PC-9 (cell line): ENCODE measurements around the gene RFX4. TPM values are rescaled to one million over a fixed set of nuclear protein-coding genes. Genes with fewer than 3 reads are reported as not detected.

Experiments
- BruUV-seq: library from RNA; stranded (reverse); fragments of 400-500 nt; replicated peaks from 2 replicates; lab custom pipeline; 2021; lab: Mats Ljungman, UMichigan
- CTCF ChIA-PET: fragments of 300-600 bp; sonication (Branson Sonifier 250); formaldehyde crosslinking; loops from one replicate; lab custom pipeline; 2022; ENCODE audit warnings: antibody characterized with exemption; lab: Charles Lee
- POLR2A ChIA-PET: fragments of 300-600 bp; sonication (Branson Sonifier 250); formaldehyde crosslinking; loops from one replicate; lab custom pipeline; 2022; ENCODE audit warnings: antibody characterized with exemption; ENCODE audit not compliant: unreplicated experiment; lab: Charles Lee
- DNase-seq, 2 experiments: peaks; one replicate each; pipeline versions ENCODE4 v3.0.0 to v3.0.0-alpha.2; 2015 to 2022; ENCODE audit warnings: mixed read lengths in 1 of 2
- H2AFZ ChIP-seq: fragments of 200-600 bp; sonication (generic); 2 replicates; pipeline ENCODE4 v1.8.1; 2017; ENCODE audit warnings: antibody characterized with exemption
- H3F3A ChIP-seq: fragments of 200-600 bp; sonication (generic); 2 replicates; pipeline ENCODE4 v1.8.1; 2017; ENCODE audit warnings: antibody characterized with exemption, mild to moderate bottlenecking, low read depth; ENCODE audit not compliant: insufficient read depth
- H3K27ac ChIP-seq: fragments of 200-600 bp; sonication (generic); 2 replicates; pipeline ENCODE4 v1.6.1; 2016; ENCODE audit warnings: mixed run types
- H3K27me3 ChIP-seq: fragments of 200-600 bp; sonication (generic); 2 replicates; pipeline ENCODE4 v1.6.1; 2016; ENCODE audit warnings: low read depth, mixed run types; ENCODE audit not compliant: insufficient read depth
- H3K36me3 ChIP-seq: fragments of 200-600 bp; sonication (generic); 2 replicates; pipeline ENCODE4 v1.6.1; 2016; ENCODE audit warnings: low read depth, mixed run types
- H3K4me1 ChIP-seq: fragments of 200-600 bp; sonication (generic); replicated peaks from 2 replicates; pipeline ENCODE4 v1.6.1; 2016; ENCODE audit warnings: mixed run types; ENCODE audit not compliant: insufficient read depth
- H3K4me2 ChIP-seq: fragments of 200-600 bp; sonication (generic); 2 replicates; pipeline ENCODE4 v1.6.1; 2017; ENCODE audit warnings: mixed run types
- H3K4me3 ChIP-seq: fragments of 200-600 bp; sonication (generic); 2 replicates; pipeline ENCODE4 v1.6.1; 2016; ENCODE audit warnings: mixed run types
- H3K79me2 ChIP-seq: fragments of 200-600 bp; sonication (generic); 2 replicates; pipeline ENCODE4 v1.6.1; 2017; ENCODE audit warnings: low read depth, mixed run types
- H3K9me2 ChIP-seq: fragments of 200-600 bp; sonication (generic); 2 replicates; pipeline ENCODE4 v1.8.1; 2017; ENCODE audit warnings: mild to moderate bottlenecking; ENCODE audit not compliant: insufficient read depth
- H3K9me3 ChIP-seq: fragments of 200-600 bp; sonication (generic); 2 replicates; pipeline ENCODE4 v1.8.1; 2016; ENCODE audit warnings: low read depth; ENCODE audit not compliant: insufficient read depth
- H4K20me1 ChIP-seq: fragments of 200-600 bp; sonication (generic); 2 replicates; pipeline ENCODE4 v1.8.1; 2017; ENCODE audit not compliant: insufficient read depth
- CTCF ChIP-seq: fragments of 200-600 bp; sonication (generic); conservative IDR thresholded peaks from 2 replicates; pipeline ENCODE4 v1.6.1; 2017; ENCODE audit warnings: mixed run types, antibody characterized with exemption, mild to moderate bottlenecking, moderate library complexity
- EZH2 ChIP-seq: fragments of 200-600 bp; sonication (generic); IDR thresholded peaks from 2 replicates; pipeline ENCODE4 v1.8.0; 2017; ENCODE audit warnings: antibody characterized with exemption, low read depth
- intact Hi-C: fragments of 100-400 bp; cut with micrococcal nuclease; formaldehyde crosslinking; loops from one replicate; pipeline ENCODE4 v1.10.0; 2022; ENCODE audit not compliant: unreplicated experiment
- total RNA-seq: library from RNA; stranded (reverse); gene quantifications from 2 replicates; pipeline ENCODE4 v1.2.3, GENCODE V29; 2021

RFX4 gene
- total RNA-seq, 1 experiment from 2014 or later = not detected

- TF ChIP-seq CTCF (no peak), EZH2 (no peak)
- Histone ChIP-seq H3K27me3 (0 out of 2 replicates have a peak, but pooled peaks cover 4% of the 10 kb centered on the region), H3K4me3 (no peak overlapping the region), H3K9me3 (no peaks in the 10 kb centered on the region), H2AFZ (no peak overlapping the region), H3F3A (no peaks in the 10 kb centered on the region), H3K27ac (no peak overlapping the region), H3K4me2 (no peak overlapping the region), H3K4me1 (no peaks in the 10 kb centered on the region), H3K36me3 (no peaks in the 10 kb centered on the region), H4K20me1 (no peaks in the 10 kb centered on the region), H3K9me2 (no peaks in the 10 kb centered on the region), H3K79me2 (no peaks in the 10 kb centered on the region)
- BruUV-seq = no TSS peak
- ChIA-PET CTCF (no interaction called here), POLR2A (no interaction called here)
- intact Hi-C loops = no loop called here
- no peak for DNase-seq
Observed at GRCh38 chr12:106648736-106649135, 65.9 kb downstream of the RFX4 start.

- Histone ChIP-seq H3K27me3 (peaks cover 18% of the 10 kb centered on the region; the same call in 1 of the 2 replicates), H3K9me3 (no peaks in the 10 kb centered on the region), H3K4me1 (no peaks in the 10 kb centered on the region), H4K20me1 (no peaks in the 10 kb centered on the region), H3K4me2 (no peak overlapping the region), H2AFZ (no peak overlapping the region), H3K4me3 (no peak overlapping the region), H3K9me2 (no peaks in the 10 kb centered on the region), H3K27ac (no peak overlapping the region), H3K79me2 (no peaks in the 10 kb centered on the region), H3K36me3 (no peaks in the 10 kb centered on the region), H3F3A (no peaks in the 10 kb centered on the region)
- intact Hi-C loops = no loop called here
- no peak for TF ChIP-seq EZH2
- no peak for TF ChIP-seq CTCF
- DNase-seq = no peak
- CTCF ChIA-PET = no interaction called here
- POLR2A ChIA-PET = no interaction called here
- BruUV-seq = no TSS peak
Observed at GRCh38 chr12:106651552-106651951, 68.7 kb downstream of the RFX4 start.

- Histone ChIP-seq H3F3A (no peaks in the 10 kb centered on the region), H3K9me3 (no peaks in the 10 kb centered on the region), H3K27me3 (peaks cover 23% of the 10 kb centered on the region; the same call in 1 of the 2 replicates), H3K79me2 (no peaks in the 10 kb centered on the region), H3K9me2 (no peaks in the 10 kb centered on the region), H3K27ac (no peak overlapping the region), H3K4me2 (no peak overlapping the region), H3K36me3 (no peaks in the 10 kb centered on the region), H3K4me3 (no peak overlapping the region), H3K4me1 (no peaks in the 10 kb centered on the region), H4K20me1 (no peaks in the 10 kb centered on the region), H2AFZ (no peak overlapping the region)
- TF ChIP-seq EZH2 (no peak), CTCF (no peak)
- POLR2A ChIA-PET = no interaction called here
- intact Hi-C loops = no loop called here
- CTCF ChIA-PET = no interaction called here
- no peak for DNase-seq
- BruUV-seq = no TSS peak
Observed at GRCh38 chr12:106652510-106653015, 69.8 kb downstream of the RFX4 start.
